KOPT-K1 (cell line): ENCODE measurements around the gene ABCA13.

ENCODE experiments used
- H3K27ac ChIP-seq: fragments of 200-600 bp; sonication (generic); 2 replicates; pipeline ENCODE4 v1.5.1; 2016; ENCODE audit warnings: antibody characterized with exemption, mild to moderate bottlenecking, low read depth, low read length; ENCODE audit not compliant: poor library complexity, severe bottlenecking
- H3K36me3 ChIP-seq: fragments of 200-600 bp; sonication (generic); 2 replicates; pipeline ENCODE4 v1.5.1; 2017; ENCODE audit warnings: antibody characterized with exemption, mild to moderate bottlenecking, low read length, moderate library complexity; ENCODE audit not compliant: insufficient read depth
- H3K9me3 ChIP-seq: fragments of 200-600 bp; sonication (generic); 2 replicates; pipeline ENCODE4 v1.5.1; 2017; ENCODE audit warnings: antibody characterized with exemption, low read length, mild to moderate bottlenecking; ENCODE audit not compliant: insufficient read depth, poor library complexity, severe bottlenecking

ABCA13 gene

DNA sequence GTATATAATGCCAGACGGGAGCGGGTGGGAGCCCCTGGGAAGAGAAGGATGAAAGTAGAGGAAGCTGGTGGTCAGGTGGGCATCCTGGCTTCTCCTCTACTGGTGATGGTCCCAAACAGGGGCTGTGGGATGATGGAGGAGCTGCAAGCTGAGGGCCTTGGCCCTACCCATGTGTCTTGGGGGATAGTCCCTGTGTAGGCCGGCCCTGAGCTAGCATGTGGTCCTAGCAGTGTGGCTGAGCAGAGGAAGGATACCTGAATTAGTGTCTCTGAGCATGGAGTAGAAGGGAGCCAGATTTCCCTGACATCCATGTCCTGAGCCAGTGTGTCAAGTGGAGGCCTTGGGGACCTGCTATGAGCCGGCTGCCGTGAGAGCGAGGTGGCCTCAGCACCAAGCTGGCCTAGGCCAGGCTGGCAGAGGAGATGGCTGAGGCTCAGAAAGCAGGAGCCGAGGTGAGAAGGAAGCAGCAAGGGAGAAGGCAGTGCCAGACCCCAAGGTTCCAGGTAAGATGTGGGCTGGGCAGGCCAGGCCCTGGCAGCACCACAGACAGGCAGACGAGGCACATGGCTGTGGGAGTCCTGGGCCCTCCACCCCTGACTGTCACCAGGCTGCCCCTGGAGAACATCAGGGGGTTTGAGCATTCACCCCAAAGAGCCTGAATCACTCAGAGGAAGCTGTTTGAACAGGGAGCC is 150.2 kb downstream of the ABCA13 start:
- no peaks in the 10 kb centered on the region for H3K36me3 ChIP-seq
- no peak overlapping the region for H3K27ac ChIP-seq
- peaks cover 11% of the 10 kb centered on the region for H3K9me3 ChIP-seq

GRCh38 chr7:48337012-48337621 is 165.9 kb downstream of the ABCA13 start:
- H3K36me3 ChIP-seq: no peaks in the 10 kb centered on the region
- H3K9me3 ChIP-seq: no peaks in the 10 kb centered on the region
- H3K27ac ChIP-seq: no peak overlapping the region

GRCh38 chr7:48337781-48338180 is 166.5 kb downstream of the ABCA13 start:
- Histone ChIP-seq H3K27ac (no peak overlapping the region), H3K9me3 (no peaks in the 10 kb centered on the region), H3K36me3 (no peaks in the 10 kb centered on the region)

DNA sequence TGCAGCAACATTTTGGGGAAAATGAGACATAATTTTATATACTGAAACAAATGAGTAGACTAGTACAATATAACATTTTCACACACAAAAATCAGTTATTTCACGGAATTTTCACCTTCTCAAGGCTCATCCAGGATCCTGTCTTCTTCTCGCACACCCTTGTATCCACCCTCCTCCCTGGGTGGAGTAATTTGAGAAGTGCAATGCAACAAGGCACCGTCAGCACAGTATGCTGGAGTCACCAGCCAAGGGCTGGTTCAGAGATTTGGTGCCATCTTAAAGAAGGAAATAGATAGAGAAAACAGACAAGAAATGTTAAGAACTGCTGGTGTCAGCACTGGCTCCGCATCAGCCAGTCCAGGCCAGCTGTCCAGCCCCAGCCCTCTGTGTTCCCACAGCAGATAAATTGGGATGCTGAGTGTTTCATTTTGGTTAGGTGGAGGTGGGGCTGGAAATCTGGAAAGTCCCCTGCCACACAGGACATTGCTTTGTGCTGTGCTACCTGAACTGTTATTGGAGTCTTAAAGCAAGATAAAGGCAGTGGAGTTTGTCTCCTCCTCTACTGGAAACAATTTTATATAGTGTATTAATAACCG is 176.1 kb downstream of the ABCA13 start:
- Histone ChIP-seq H3K9me3 (no peaks in the 10 kb centered on the region), H3K36me3 (no peaks in the 10 kb centered on the region), H3K27ac (no peak overlapping the region)

DNA sequence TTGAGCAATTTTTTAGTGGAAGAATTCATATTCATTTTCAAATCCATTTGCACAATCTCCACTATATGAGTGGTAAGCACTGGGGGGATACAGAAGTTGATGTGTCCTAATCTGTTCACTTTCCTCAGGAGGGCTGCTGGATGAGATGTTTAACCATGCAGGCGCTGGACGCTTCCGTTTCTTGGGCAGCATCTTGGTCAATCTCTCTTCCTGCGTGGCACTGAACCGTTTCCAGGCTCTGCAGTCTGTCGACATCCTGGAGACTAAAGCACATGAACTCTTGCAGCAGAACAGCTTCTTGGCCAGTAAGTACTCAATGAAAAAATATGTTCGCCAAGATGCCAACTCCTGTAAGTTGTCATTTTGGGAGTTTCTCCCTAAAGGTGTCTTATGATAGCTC is 179.3 kb downstream of the ABCA13 start:
- Histone ChIP-seq H3K9me3 (no peaks in the 10 kb centered on the region), H3K27ac (no peak overlapping the region), H3K36me3 (no peaks in the 10 kb centered on the region)

- Histone ChIP-seq H3K36me3 (no peaks in the 10 kb centered on the region), H3K9me3 (no peaks in the 10 kb centered on the region), H3K27ac (no peak overlapping the region)
These were observed 180.6 kb downstream of the ABCA13 start for GRCh38 chr7:48351900-48352299.

- Histone ChIP-seq H3K36me3 (no peaks in the 10 kb centered on the region), H3K27ac (no peak overlapping the region), H3K9me3 (no peaks in the 10 kb centered on the region)
These were observed 184.1 kb downstream of the ABCA13 start for GRCh38 chr7:48355346-48355745.

- no peak overlapping the region for H3K27ac ChIP-seq
- no peaks in the 10 kb centered on the region for H3K36me3 ChIP-seq
- H3K9me3 ChIP-seq: no peaks in the 10 kb centered on the region
These were observed 189.3 kb downstream of the ABCA13 start for GRCh38 chr7:48360574-48360973.

DNA sequence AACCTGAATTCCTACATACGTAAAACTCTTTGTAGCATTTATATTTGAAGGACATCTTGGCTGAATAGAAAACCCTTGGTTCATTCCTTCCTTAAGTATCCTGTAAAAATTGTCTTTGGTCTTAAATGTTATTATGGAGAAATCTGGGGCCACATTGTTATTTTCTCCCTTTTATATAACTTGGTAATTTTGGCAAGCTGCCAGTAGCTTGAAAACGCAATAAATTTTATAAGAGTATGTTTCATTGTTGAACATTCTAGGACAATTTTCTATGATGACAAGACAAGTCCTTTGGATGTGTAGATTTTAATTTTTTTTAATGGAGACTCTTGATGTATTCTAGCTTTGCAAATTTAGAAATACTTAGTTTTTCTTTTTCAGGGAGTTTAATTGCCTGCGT is 191.9 kb downstream of the ABCA13 start:
- Histone ChIP-seq H3K27ac (no peak overlapping the region), H3K9me3 (no peaks in the 10 kb centered on the region), H3K36me3 (no peaks in the 10 kb centered on the region)

DNA sequence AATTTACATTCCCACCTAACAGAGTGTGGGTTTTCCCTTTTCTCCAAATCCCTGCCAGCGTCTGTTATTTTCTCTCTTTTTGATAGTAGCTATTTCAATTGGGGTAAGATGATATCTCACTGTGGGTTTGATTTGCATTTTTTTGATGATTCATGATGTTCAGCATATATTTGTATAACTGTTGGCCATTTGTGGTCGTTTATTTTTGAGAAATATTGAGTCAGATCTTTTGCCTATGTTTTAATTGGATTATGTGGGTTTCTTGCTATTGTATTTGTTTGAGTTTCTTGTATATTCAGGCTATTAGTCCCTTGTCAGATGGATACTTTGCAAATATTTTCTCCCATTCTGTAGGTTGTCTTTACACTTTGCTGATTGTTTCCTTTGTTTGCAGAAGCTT is 193.8 kb downstream of the ABCA13 start:
- no peaks in the 10 kb centered on the region for H3K9me3 ChIP-seq
- no peaks in the 10 kb centered on the region for H3K36me3 ChIP-seq
- H3K27ac ChIP-seq: no peak overlapping the region

DNA sequence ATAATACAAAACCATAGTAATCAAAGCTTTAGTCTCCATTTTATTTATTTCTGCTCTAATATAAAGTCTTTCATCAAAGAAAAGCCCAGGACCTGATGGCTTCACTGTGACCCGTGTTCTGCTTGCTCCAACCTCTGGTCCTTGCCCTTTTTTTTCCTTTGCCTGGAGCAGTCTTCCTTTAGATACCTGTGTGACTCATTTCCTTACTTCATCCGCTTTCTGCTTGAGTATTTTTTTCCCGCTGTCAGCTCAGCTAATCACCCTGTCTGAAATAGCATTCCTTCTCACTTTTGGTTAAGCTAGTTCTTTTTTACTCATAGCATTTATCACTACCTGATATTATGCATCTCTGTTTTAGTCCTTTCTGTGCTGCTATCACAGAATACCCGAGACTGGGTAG is 194.8 kb downstream of the ABCA13 start:
- H3K36me3 ChIP-seq: no peaks in the 10 kb centered on the region
- no peak overlapping the region for H3K27ac ChIP-seq
- no peaks in the 10 kb centered on the region for H3K9me3 ChIP-seq

GRCh38 chr7:48376263-48376662 is 205.0 kb downstream of the ABCA13 start:
- Histone ChIP-seq H3K36me3 (no peaks in the 10 kb centered on the region), H3K9me3 (no peaks in the 10 kb centered on the region), H3K27ac (no peak overlapping the region)

- no peak overlapping the region for H3K27ac ChIP-seq
- no peaks in the 10 kb centered on the region for H3K36me3 ChIP-seq
- no peaks in the 10 kb centered on the region for H3K9me3 ChIP-seq
These were observed 209.7 kb downstream of the ABCA13 start for GRCh38 chr7:48380921-48381320.

DNA sequence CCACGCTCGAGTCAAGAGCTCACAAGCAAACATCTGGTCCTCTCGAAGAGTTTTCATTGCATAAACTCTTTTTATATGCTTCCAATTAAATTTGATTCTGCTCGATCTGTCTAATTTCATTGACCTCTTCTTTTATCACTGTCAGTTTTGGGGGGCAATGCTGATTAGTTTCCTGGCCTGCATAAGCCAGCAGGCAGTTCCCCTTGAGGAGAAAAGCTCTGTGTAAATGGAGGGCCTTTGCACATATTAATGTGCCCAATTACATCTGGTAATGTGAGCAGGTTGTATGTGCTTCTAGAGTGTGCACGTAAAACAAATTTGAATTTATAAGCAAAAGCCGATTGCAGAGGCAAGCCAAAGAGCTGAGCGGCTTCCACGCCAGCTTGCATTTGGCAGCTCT is 210.3 kb downstream of the ABCA13 start:
- H3K9me3 ChIP-seq: no peaks in the 10 kb centered on the region
- no peak overlapping the region for H3K27ac ChIP-seq
- no peaks in the 10 kb centered on the region for H3K36me3 ChIP-seq

GRCh38 chr7:48384180-48384752 is 213.0 kb downstream of the ABCA13 start:
- Histone ChIP-seq H3K9me3 (no peaks in the 10 kb centered on the region), H3K36me3 (no peaks in the 10 kb centered on the region), H3K27ac (no peak overlapping the region)
